ENCODE data around the gene CCHCR1. TPM values are rescaled to one million over a fixed set of nuclear protein-coding genes. Genes with fewer than 3 reads are reported as not detected.
A peak's percentile ranks its signal among the peaks of the same experiment; 100 is the strongest.

CCHCR1 gene
- total RNA-seq, 1 donor from 2014 or later = 16.3 TPM

- DNase-seq (ENCODE audit: low read depth, low spot score) = no peak
Observed at GRCh38 chr6:31110825-31111582, 46.6 kb downstream of the CCHCR1 start.

GRCh38 chr6:31107052-31107451, 50.5 kb downstream of the CCHCR1 start:
- no peak for DNase-seq (ENCODE audit: low read depth, low spot score)

- DNase-seq (ENCODE audit: low read depth, low spot score) = no peak
Observed at GRCh38 chr6:31103136-31103535, 54.5 kb downstream of the CCHCR1 start.

- no peak for DNase-seq (ENCODE audit: low read depth, low spot score)
Observed at GRCh38 chr6:31098449-31098938, 59.1 kb downstream of the CCHCR1 start.

GRCh38 chr6:31096656-31097055, 60.9 kb downstream of the CCHCR1 start:
- DNase-seq (ENCODE audit: low read depth, low spot score) = no peak

- no peak for DNase-seq (ENCODE audit: low read depth, low spot score)
Observed at GRCh38 chr6:31096215-31096614, 61.4 kb downstream of the CCHCR1 start.

- peak; percentile 64 for DNase-seq (ENCODE audit: low read depth, low spot score)
Observed at GRCh38 chr6:31094389-31094881, 63.2 kb downstream of the CCHCR1 start.

GRCh38 chr6:31092769-31093505, 64.7 kb downstream of the CCHCR1 start:
- DNase-seq (ENCODE audit: low read depth, low spot score) = no peak

Other genes with a start within 250 kb of the CCHCR1 start
- 12.5 and 19.5 TPM in 2 replicates for gene GTF2H4, start 249.6 kb downstream of the CCHCR1 start, total RNA-seq
- 15.9 and 24.8 TPM in 2 replicates for gene VARS2, start 243.6 kb downstream of the CCHCR1 start, total RNA-seq
- not detected in 2 replicates for gene SFTA2, start 225.6 kb downstream of the CCHCR1 start, total RNA-seq
- gene MUCL3, start 216.8 kb downstream of the CCHCR1 start, total RNA-seq = not detected in 2 replicates
- gene MUC21, start 174.1 kb downstream of the CCHCR1 start, total RNA-seq = not detected in 2 replicates
- gene MUC22, start 147.3 kb downstream of the CCHCR1 start, total RNA-seq = not detected in 2 replicates
- not detected in 2 replicates for gene C6orf15, start 45.2 kb downstream of the CCHCR1 start, total RNA-seq
- gene PSORS1C1, start 43.0 kb downstream of the CCHCR1 start, total RNA-seq = 2.2 and 2.4 TPM in 2 replicates
- gene CDSN, start 37.4 kb downstream of the CCHCR1 start, total RNA-seq = not detected in 2 replicates
- gene PSORS1C2, start 18.7 kb downstream of the CCHCR1 start, total RNA-seq = not detected in 2 replicates
- gene TCF19, start 787 bp upstream of the CCHCR1 start, total RNA-seq = 20.4 and 44.6 TPM in 2 replicates
- 0.56 and 1.6 TPM in 2 replicates for gene POU5F1, start 12.9 kb upstream of the CCHCR1 start, total RNA-seq
- gene HLA-C, start 114.3 kb upstream of the CCHCR1 start, total RNA-seq = 260 and 426 TPM in 2 replicates
- 180 and 538 TPM in 2 replicates for gene HLA-B, start 199.4 kb upstream of the CCHCR1 start, total RNA-seq
- 52.4 and 72.9 TPM in 2 replicates for gene MICA, start 245.8 kb upstream of the CCHCR1 start, total RNA-seq

All from pulmonary artery endothelial cell (primary cell).